Sigmoid colon (tissue), 7 donors: Measurements from ENCODE around the gene SMYD4. TPM values are rescaled to one million over a fixed set of nuclear protein-coding genes. Genes with fewer than 3 reads are reported as not detected.
A peak's percentile ranks its signal among the peaks of the same experiment; 100 is the strongest.

Experiments used
- DNase-seq: peaks from one replicate; pipeline ENCODE4 v3.0.0-alpha.2; 2019
- H3K27ac ChIP-seq, 4 donors: fragments of 200-600 bp; sonication (generic); one replicate each; pipeline ENCODE4 v1.5.1; 2016 to 2019; ENCODE audit warnings: mild to moderate bottlenecking in 1 of 4
- H3K27me3 ChIP-seq, 3 donors: fragments of 200-600 bp; sonication (generic); one replicate each; pipeline ENCODE4 v1.5.1; 2019; ENCODE audit warnings: mild to moderate bottlenecking in 1 of 3
- H3K36me3 ChIP-seq, 4 donors: fragments of 200-600 bp; sonication (generic); one replicate each; pipeline ENCODE4 v1.5.1; 2016 to 2019
- H3K4me1 ChIP-seq, 4 donors: fragments of 200-600 bp; sonication (generic); one replicate each; pipeline ENCODE4 v1.5.1; 2017 to 2019
- H3K4me3 ChIP-seq, 4 donors: fragments of 200-600 bp; sonication (generic); one replicate each; pipeline ENCODE4 v1.5.1; 2017 to 2019; ENCODE audit warnings: mild to moderate bottlenecking in 2 of 4, moderate library complexity in 1 of 4
- H3K9me3 ChIP-seq, 4 donors: fragments of 200-600 bp in 3 of 4; sonication (generic) in 3 of 4; one replicate each; pipeline versions ENCODE4 v1.5.1 to v1.6.1; 2013 to 2019
- CTCF ChIP-seq, 4 experiments: fragments of 450-650 bp in 3 of 4; fragments of 200-600 bp in 1 of 4; IDR thresholded peaks; one replicate each; pipeline ENCODE4 v1.5.1; 2016 to 2019; ENCODE audit warnings: antibody characterized with exemption in 4 of 4, mild to moderate bottlenecking in 3 of 4, moderate library complexity in 2 of 4
- EP300 ChIP-seq, 4 donors: sonication (generic); formaldehyde crosslinking; IDR thresholded peaks; one replicate each; pipeline ENCODE4 v1.6.1; 2017; ENCODE audit warnings: antibody characterized with exemption in 4 of 4
- POLR2A ChIP-seq, 2 donors: fragments of 450-650 bp; IDR thresholded peaks; one replicate each; pipeline ENCODE4 v1.6.1; 2016; ENCODE audit warnings: antibody characterized with exemption in 2 of 2, mild to moderate bottlenecking in 2 of 2, moderate library complexity in 2 of 2
- POLR2AphosphoS5 ChIP-seq, 4 donors: sonication (generic); formaldehyde crosslinking; IDR thresholded peaks; one replicate each; pipeline ENCODE4 v1.6.1; 2017; ENCODE audit warnings: antibody characterized with exemption in 4 of 4
- WGBS, 2 donors: extraction: QIAGEN DNeasy Blood & Tissue Kit; methylation state at CpG; one replicate each; pipeline ENCODE4 v1.1.7; 2013; 5-methylcytosine and 5-hydroxymethylcytosine counted together
- intact Hi-C: fragments of 100-400 bp; cut with DNase I; formaldehyde crosslinking; loops from one replicate; pipeline ENCODE4 v1.15.1; 2023
- polyA plus RNA-seq, 3 donors: library from polyadenylated mRNA; stranded (reverse); fragments of 200-250 nt; gene quantifications; one replicate each; pipeline ENCODE4 v1.2.3, GENCODE V29; 2013
- total RNA-seq, 4 donors: library from RNA; depleted of rRNA; stranded (reverse); fragments of >200 nt; gene quantifications; one replicate each; pipeline ENCODE4 v1.1.0, GENCODE V29; 2016
- donor health status: healthy with polysubstance abuse.
- donor health status: Bipolar disorder and iron deficiency.
- donor health status: healthy.

Gene SMYD4
- total and polyA plus RNA-seq, 7 donors: 2.4 to 19.1 (median 14.3) TPM

- no peak overlapping the region for H3K4me3 ChIP-seq
- intact Hi-C loops: no loop called here
- no peaks in the 10 kb centered on the region for H3K9me3 ChIP-seq
- H3K4me1 ChIP-seq: no peaks in the 10 kb centered on the region
- peaks cover 0 to 18% (median 4%) of the 10 kb centered on the region in 4 donors for H3K36me3 ChIP-seq
- no peak for DNase-seq
- TF ChIP-seq POLR2A (IDR thresholded peaks at IDR 0.05): no peak
- no peak for TF ChIP-seq CTCF (IDR thresholded peaks at IDR 0.05)
- no peak for TF ChIP-seq POLR2AphosphoS5 (IDR thresholded peaks at IDR 0.05)
- no peak for TF ChIP-seq EP300 (IDR thresholded peaks at IDR 0.05)
- 90 to 93% methylated on average over 8 of the region's 8 CpGs for WGBS, 2 donors
- no peak overlapping the region for H3K27ac ChIP-seq
- no peaks in the 10 kb centered on the region for H3K27me3 ChIP-seq
Observed at GRCh38 chr17:1868090-1868489, 38.4 kb upstream of the SMYD4 start.

DNA sequence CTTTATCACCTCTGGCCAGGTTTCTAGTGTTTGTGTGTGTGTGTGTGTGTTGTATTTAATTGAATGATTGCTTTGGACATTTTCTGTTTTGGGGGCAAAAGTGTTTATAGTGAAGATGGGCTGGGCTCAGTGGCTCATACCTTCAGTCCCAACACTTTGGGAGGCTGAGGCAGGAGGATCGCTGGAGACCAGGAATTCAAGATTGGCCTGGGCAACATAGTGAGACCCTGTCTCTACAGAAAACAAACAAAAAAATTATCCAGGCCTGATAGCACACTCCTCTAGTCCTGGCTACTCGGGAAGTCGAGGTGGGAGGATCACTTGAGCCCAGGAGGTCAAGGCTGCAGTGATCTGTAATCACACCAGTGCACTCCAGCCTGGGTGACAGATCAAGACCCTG, 37.6 kb upstream of the SMYD4 start:
- Histone ChIP-seq H3K4me1 (no peaks in the 10 kb centered on the region), H3K4me3 (no peak overlapping the region), H3K9me3 (no peaks in the 10 kb centered on the region), H3K27me3 (no peaks in the 10 kb centered on the region), H3K36me3 (peaks cover 0 to 10% (median 2%) of the 10 kb centered on the region in 4 donors), H3K27ac (no peak overlapping the region)
- intact Hi-C loops: loop anchor here (2.0 kb wide), 1 partner anchor 147 kb away; no protein-coding TSS in a partner anchor
- TF ChIP-seq CTCF (IDR thresholded peaks at IDR 0.05) (no peak), EP300 (IDR thresholded peaks at IDR 0.05) (no peak), POLR2AphosphoS5 (IDR thresholded peaks at IDR 0.05) (no peak), POLR2A (IDR thresholded peaks at IDR 0.05) (no peak)
- DNase-seq: no peak
- WGBS, 2 donors: 91 to 93% methylated on average over 3 of the region's 3 CpGs

- H3K9me3 ChIP-seq: no peaks in the 10 kb centered on the region
- intact Hi-C loops: loop anchor here (2.0 kb wide), 1 partner anchor 145 kb away; no protein-coding TSS in a partner anchor
- no peak for TF ChIP-seq EP300 (IDR thresholded peaks at IDR 0.05)
- TF ChIP-seq POLR2A (IDR thresholded peaks at IDR 0.05): no peak
- peak in 3 of 4 experiments; percentile 37 to 54 (median 41) for TF ChIP-seq CTCF (IDR thresholded peaks at IDR 0.05)
- no peak for TF ChIP-seq POLR2AphosphoS5 (IDR thresholded peaks at IDR 0.05)
- peaks cover 0 to 9% (median 2%) of the 10 kb centered on the region in 4 donors for H3K36me3 ChIP-seq
- DNase-seq: no peak
- H3K4me3 ChIP-seq: no peak overlapping the region
- WGBS, 2 donors: 60 to 78% methylated on average over 17 of the region's 17 CpGs
- H3K27ac ChIP-seq: no peak overlapping the region
- H3K4me1 ChIP-seq: no peaks in the 10 kb centered on the region
- no peaks in the 10 kb centered on the region for H3K27me3 ChIP-seq
Observed at GRCh38 chr17:1865252-1866037, 35.7 kb upstream of the SMYD4 start.

DNA sequence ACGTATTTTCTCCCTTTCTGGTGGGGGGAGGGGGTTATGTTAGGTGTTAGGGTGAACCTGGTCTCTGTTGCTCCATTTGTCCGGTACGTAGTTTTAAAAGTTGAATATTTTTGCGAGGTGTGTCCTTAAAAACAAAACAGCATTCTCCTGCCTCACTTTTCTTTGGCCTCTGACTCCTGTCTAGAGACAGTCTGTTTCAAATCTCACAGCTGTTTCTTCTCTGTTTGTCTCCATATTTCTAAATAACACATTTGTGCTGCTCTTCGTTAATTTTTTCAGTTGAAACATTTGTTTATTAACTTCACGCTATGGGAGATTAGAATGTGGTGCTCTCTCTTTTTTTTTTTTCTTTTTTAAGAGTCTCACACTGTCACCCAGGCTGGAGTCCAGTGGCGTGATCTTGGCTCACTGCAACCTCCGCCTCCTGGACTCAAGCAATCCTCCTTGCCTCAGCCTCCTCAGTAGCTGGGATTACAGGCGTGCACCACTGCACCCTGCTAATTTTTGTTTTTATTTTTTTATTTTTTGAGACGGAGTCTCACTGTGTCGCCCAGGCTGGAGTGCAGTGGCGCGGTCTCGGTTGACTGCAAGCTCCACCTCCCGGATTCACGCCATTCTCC, 31.8 kb upstream of the SMYD4 start:
- intact Hi-C loops: no loop called here
- WGBS, 2 donors: 90 to 94% methylated on average over 16 of the region's 16 CpGs
- no peaks in the 10 kb centered on the region for H3K27me3 ChIP-seq
- H3K36me3 ChIP-seq: peaks cover 0 to 33% (median 0%) of the 10 kb centered on the region in 4 donors
- DNase-seq: peak; percentile 81
- H3K4me1 ChIP-seq: no peaks in the 10 kb centered on the region
- H3K27ac ChIP-seq: peak overlapping the region; percentile 51 to 60 (median 56)
- no peak overlapping the region for H3K4me3 ChIP-seq
- H3K9me3 ChIP-seq: no peaks in the 10 kb centered on the region
- TF ChIP-seq EP300 (IDR thresholded peaks at IDR 0.05) (no peak), POLR2AphosphoS5 (IDR thresholded peaks at IDR 0.05) (peak in 3 of 4 donors; percentile 40 to 53 (median 41)), CTCF (IDR thresholded peaks at IDR 0.05) (no peak), POLR2A (IDR thresholded peaks at IDR 0.05) (no peak)
